Brain microvascular endothelial cell (primary cell): ENCODE results near the gene RUFY3.

ENCODE experiments used
- DNase-seq: peaks from one replicate; pipeline ENCODE4 v3.0.0-alpha.2; 2020
- H3K27ac ChIP-seq: fragments of 250-450 bp; sonication (Bioruptor Pico); 2 replicates; pipeline ENCODE4 v1.5.1; 2020; ENCODE audit warnings: mild to moderate bottlenecking, moderate library complexity
- H3K27me3 ChIP-seq: fragments of 250-450 bp; sonication (Bioruptor Pico); replicated peaks from 2 replicates; pipeline ENCODE4 v1.5.1; 2020; ENCODE audit warnings: mild to moderate bottlenecking
- H3K36me3 ChIP-seq: fragments of 250-450 bp; sonication (Bioruptor Pico); replicated peaks from 2 replicates; pipeline ENCODE4 v1.5.1; 2020; ENCODE audit warnings: mild to moderate bottlenecking
- H3K4me3 ChIP-seq: 2 replicates; pipeline ENCODE4 v1.5.1; 2011; ENCODE audit warnings: low read depth, mild to moderate bottlenecking, control low read depth, low read length, moderate library complexity
- in situ Hi-C: cut with HindIII; loops from 2 replicates; pipeline ENCODE4 v1.10.0; 2017; ENCODE audit warnings: low sequenced_read_pairs, low pct_ligation_motif_present
- TF ChIP-seq, protein P1 (sequence below): IDR thresholded peaks from 2 replicates; pipeline ENCODE4 v1.5.1; 2011; ENCODE audit warnings: low read depth, mild to moderate bottlenecking, moderate library complexity, low read length, control low read depth, inconsistent platforms; ENCODE audit errors: missing control alignments

Gene RUFY3

DNA sequence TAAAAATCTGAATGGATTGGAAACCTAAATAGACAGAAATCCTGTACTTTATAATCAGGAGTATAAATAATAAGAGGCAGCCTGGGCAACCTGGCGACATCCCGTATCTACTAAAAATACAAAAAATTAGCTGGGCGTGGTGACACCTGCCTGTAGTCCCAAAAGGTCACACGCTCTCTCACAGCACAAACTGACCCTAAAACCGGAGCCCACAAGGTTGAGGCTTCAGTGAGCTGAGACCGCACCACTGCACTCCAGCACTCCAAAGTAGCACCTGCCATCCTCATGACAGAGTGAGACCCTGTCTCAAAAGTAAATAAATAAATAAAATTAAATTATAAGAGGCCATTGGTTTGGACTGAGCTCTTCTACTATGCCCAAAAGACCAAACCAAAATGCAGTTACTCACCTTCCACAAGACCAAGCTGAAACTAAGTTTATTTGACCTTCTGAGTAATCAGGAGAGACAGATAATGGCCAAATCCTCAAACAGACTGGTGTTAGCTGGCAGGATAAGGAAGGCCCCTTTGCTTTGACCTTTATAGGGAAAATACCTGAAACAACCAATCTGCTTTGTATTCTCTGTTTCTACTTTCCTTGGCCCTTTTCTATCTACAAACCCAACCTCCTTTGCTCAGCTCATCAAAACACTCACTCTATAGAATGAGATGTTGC is 121.1 kb downstream of the RUFY3 start:
- TF ChIP-seq, protein P1, sequence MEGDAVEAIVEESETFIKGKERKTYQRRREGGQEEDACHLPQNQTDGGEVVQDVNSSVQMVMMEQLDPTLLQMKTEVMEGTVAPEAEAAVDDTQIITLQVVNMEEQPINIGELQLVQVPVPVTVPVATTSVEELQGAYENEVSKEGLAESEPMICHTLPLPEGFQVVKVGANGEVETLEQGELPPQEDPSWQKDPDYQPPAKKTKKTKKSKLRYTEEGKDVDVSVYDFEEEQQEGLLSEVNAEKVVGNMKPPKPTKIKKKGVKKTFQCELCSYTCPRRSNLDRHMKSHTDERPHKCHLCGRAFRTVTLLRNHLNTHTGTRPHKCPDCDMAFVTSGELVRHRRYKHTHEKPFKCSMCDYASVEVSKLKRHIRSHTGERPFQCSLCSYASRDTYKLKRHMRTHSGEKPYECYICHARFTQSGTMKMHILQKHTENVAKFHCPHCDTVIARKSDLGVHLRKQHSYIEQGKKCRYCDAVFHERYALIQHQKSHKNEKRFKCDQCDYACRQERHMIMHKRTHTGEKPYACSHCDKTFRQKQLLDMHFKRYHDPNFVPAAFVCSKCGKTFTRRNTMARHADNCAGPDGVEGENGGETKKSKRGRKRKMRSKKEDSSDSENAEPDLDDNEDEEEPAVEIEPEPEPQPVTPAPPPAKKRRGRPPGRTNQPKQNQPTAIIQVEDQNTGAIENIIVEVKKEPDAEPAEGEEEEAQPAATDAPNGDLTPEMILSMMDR, result no peak

DNA sequence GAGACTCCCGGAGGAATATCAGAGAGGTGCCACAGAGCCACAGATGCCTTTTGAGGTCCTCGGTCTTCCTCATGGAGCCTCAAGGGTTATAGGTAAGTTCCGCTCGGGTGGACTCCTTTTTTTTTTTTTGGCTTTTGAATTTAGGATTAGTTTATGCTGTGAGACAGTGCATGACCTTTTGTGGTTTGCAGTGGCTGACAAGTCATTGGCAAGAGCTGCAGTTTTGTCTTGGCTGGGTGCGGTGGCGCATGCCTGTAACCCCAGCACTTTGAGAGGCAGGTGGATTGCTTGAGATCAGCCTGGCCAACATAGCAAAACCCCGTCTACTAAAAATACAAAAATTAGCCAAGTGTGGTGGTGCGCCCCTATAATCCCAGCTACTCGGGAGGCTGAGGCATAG is 122.4 kb downstream of the RUFY3 start:
- no peaks in the 10 kb centered on the region for H3K36me3 ChIP-seq
- H3K27me3 ChIP-seq, result no peaks in the 10 kb centered on the region
- no peak overlapping the region for H3K27ac ChIP-seq
- TF ChIP-seq, protein P1, result no peak
- no peak overlapping the region for H3K4me3 ChIP-seq
- no peak for DNase-seq
- in situ Hi-C loops, result no loop called here

More for the DNA sequence above, 121.1 kb downstream of the RUFY3 start:
- no peak overlapping the region for H3K27ac ChIP-seq
- H3K36me3 ChIP-seq, result no peaks in the 10 kb centered on the region
- no peak for DNase-seq
- H3K27me3 ChIP-seq, result no peaks in the 10 kb centered on the region
- no peak overlapping the region for H3K4me3 ChIP-seq
- in situ Hi-C loops, result no loop called here

DNA sequence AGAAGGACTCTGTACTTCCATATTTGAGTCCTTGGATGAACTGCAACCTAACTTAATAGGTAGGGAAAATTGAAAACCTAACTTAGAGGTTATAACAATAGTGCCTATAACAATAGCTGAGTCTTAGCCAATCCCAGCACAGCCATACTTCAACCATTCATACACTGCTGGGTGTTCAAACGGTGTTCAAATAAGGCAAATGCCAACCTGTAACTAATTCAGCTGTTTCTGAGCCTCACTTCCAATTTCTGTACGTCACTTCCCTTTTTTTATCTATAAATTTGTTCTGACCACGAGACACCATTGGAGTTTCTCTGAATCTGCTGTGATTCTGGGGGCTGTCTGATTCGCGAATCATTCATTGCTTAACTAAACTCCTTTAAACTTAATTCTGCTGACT is 127.5 kb downstream of the RUFY3 start:
- H3K4me3 ChIP-seq, result no peak overlapping the region

DNA sequence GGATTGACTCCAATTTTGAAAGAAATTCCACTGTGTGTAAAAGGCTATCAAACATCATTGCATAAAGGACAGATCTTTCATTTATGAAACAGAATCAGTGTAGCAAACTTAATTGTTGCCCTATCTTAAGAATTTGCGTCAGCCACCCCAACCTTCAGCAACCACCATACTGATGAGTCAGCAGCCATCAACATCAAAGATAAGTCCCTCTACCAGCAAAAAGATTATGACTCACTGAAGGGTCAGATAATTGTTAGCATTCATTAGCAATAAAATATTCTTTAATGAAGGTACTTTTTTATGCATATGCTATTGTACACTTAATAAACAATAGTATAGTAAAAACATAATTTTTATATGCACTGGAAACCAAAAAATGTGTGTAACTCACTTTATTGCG is 133.7 kb downstream of the RUFY3 start:
- in situ Hi-C loops, result no loop called here
- no peaks in the 10 kb centered on the region for H3K27me3 ChIP-seq
- TF ChIP-seq, protein P1, result no peak
- peak; percentile 5 for DNase-seq
- no peak overlapping the region for H3K27ac ChIP-seq
- no peaks in the 10 kb centered on the region for H3K36me3 ChIP-seq
- no peak overlapping the region for H3K4me3 ChIP-seq

More for the DNA sequence above, 127.5 kb downstream of the RUFY3 start:
- no peaks in the 10 kb centered on the region for H3K27me3 ChIP-seq
- H3K27ac ChIP-seq, result no peak overlapping the region
- TF ChIP-seq, protein P1, result no peak
- no peaks in the 10 kb centered on the region for H3K36me3 ChIP-seq
- no peak for DNase-seq
- in situ Hi-C loops, result no loop called here
